Activated CD4-positive, alpha-beta T cell treated with anti-CD3 and anti-CD28 coated beads for 1 hour (primary cell): ENCODE measurements around the gene RECQL.
"Not testable (repeated sequence)": the region's sequence is repeated elsewhere in the genome, so short reads cannot be mapped to it uniquely, and the experiment has no call there.

Source experiments
- DNase-seq: peaks from one replicate; pipeline ENCODE4 v3.0.0-alpha.2; 2020

The RECQL gene

GRCh38 chr12:21502164-21502496 is 695 bp upstream of the RECQL start:
- no peak for DNase-seq

- no peak for DNase-seq
These were observed 613 bp downstream of the RECQL start for GRCh38 chr12:21500786-21501257.

GRCh38 chr12:21499765-21500164 is 1.7 kb downstream of the RECQL start:
- no peak for DNase-seq

GRCh38 chr12:21485998-21486397 is 15.4 kb downstream of the RECQL start:
- no peak for DNase-seq

- DNase-seq = no peak
These were observed 17.9 kb downstream of the RECQL start for GRCh38 chr12:21483531-21483930.

GRCh38 chr12:21478756-21479455 is 22.5 kb downstream of the RECQL start:
- no peak for DNase-seq

- no peak for DNase-seq
These were observed 24.5 kb downstream of the RECQL start for GRCh38 chr12:21476949-21477348.

- DNase-seq = no peak
These were observed 25.9 kb downstream of the RECQL start for GRCh38 chr12:21475552-21475951.

GRCh38 chr12:21472197-21472823 is 29.1 kb downstream of the RECQL start:
- DNase-seq = no peak

GRCh38 chr12:21471294-21471693 is 30.1 kb downstream of the RECQL start:
- no peak for DNase-seq

GRCh38 chr12:21467334-21467733 is 34.1 kb downstream of the RECQL start:
- not testable (repeated sequence) for DNase-seq

GRCh38 chr12:21459474-21459873 is 42.0 kb downstream of the RECQL start:
- DNase-seq = no peak

- DNase-seq = peak; percentile 8
These were observed 45.1 kb downstream of the RECQL start for GRCh38 chr12:21456291-21456780.

GRCh38 chr12:21453312-21453852 is 48.1 kb downstream of the RECQL start:
- no peak for DNase-seq

- no peak for DNase-seq
These were observed 49.9 kb downstream of the RECQL start for GRCh38 chr12:21451529-21451928.

- DNase-seq = no peak
These were observed 57.0 kb downstream of the RECQL start for GRCh38 chr12:21444193-21445146.

- DNase-seq = no peak
These were observed 62.1 kb downstream of the RECQL start for GRCh38 chr12:21439347-21439746.

GRCh38 chr12:21438643-21439042 is 62.8 kb downstream of the RECQL start:
- DNase-seq = no peak

- DNase-seq = no peak
These were observed 66.7 kb downstream of the RECQL start for GRCh38 chr12:21434699-21435098.

GRCh38 chr12:21433525-21433924 is 67.9 kb downstream of the RECQL start:
- no peak for DNase-seq

- DNase-seq = no peak
These were observed 71.4 kb downstream of the RECQL start for GRCh38 chr12:21429994-21430393.

GRCh38 chr12:21428241-21428640 is 73.2 kb downstream of the RECQL start:
- DNase-seq = no peak
